ENCODE results near the gene GZMM. TPM values are rescaled to one million over a fixed set of nuclear protein-coding genes. Genes with fewer than 3 reads are reported as not detected.

Gene GZMM
- total and polyA plus RNA-seq, 2 of the 13 experiments (the other 11 are each of a cell fraction or from before 2014, with no cell fraction given) = 0.07 TPM; not detected in 1

- no peak for TF ChIP-seq TIGD3 (CRISPR knock-in tag; IDR thresholded peaks at IDR 0.05; ENCODE audit: borderline replicate concordance)
- TF ChIP-seq GATAD2A (CRISPR knock-in tag; IDR thresholded peaks at IDR 0.05) = 0 out of 2 replicates have a peak, but pooled peaks have one; percentile 44
- TF ChIP-seq NR2F6 (IDR thresholded peaks at IDR 0.05) = peak; percentile 88
- peak; percentile 86 for TF ChIP-seq NR2F6 (CRISPR knock-in tag; IDR thresholded peaks at IDR 0.05)
- peak; percentile 72; the same call in 1 of the 2 replicates for TF ChIP-seq RXRA (CRISPR knock-in tag; IDR thresholded peaks at IDR 0.05)
- no peak for TF ChIP-seq HNRNPLL (IDR thresholded peaks at IDR 0.05; ENCODE audit: low read depth, low read length, poor library complexity, severe bottlenecking)
- 0 out of 2 replicates have a peak, but pooled peaks have one; percentile 38 for TF ChIP-seq BCL3 (CRISPR knock-in tag; IDR thresholded peaks at IDR 0.05)
- TF ChIP-seq HOXA5 (CRISPR knock-in tag; IDR thresholded peaks at IDR 0.05) = peak; percentile 24; the same call in 1 of the 2 replicates
- TF ChIP-seq TCF12 (IDR thresholded peaks at IDR 0.05) = no peak
- 0 out of 2 replicates have a peak, but pooled peaks have one; percentile 33 for TF ChIP-seq TCF12 (CRISPR knock-in tag; IDR thresholded peaks at IDR 0.05)
- no peak for TF ChIP-seq ZMYM3 (CRISPR knock-in tag; IDR thresholded peaks at IDR 0.05)
- TF ChIP-seq POLR2A (IDR thresholded peaks at IDR 0.05; ENCODE audit: insufficient read depth in 1 of 2, low read depth in 2 of 2, low read length in 2 of 2) = 0 out of 4 replicates have a peak, but pooled peaks of 1 of the 2 experiments have one; percentile 11
- peak; percentile 47; the same call in 1 of the 2 replicates for TF ChIP-seq SMC3 (IDR thresholded peaks at IDR 0.05; ENCODE audit: low read length)
- no peak for TF ChIP-seq KDM3A (CRISPR knock-in tag; IDR thresholded peaks at IDR 0.05; ENCODE audit: low read depth)
- peak; percentile 4 for TF ChIP-seq AGO2 (optimal IDR thresholded peaks at IDR 0.05; ENCODE audit: low read depth, low read length)
- peak; percentile 12; the same call in 1 of the 2 replicates for TF ChIP-seq HMG20A (CRISPR knock-in tag; IDR thresholded peaks at IDR 0.05; ENCODE audit: borderline replicate concordance)
- no peak for TF ChIP-seq ZFP36L2 (CRISPR knock-in tag; IDR thresholded peaks at IDR 0.05)
- TF ChIP-seq RORA (CRISPR knock-in tag; IDR thresholded peaks at IDR 0.05) = no peak
- TF ChIP-seq SETDB1 (CRISPR knock-in tag; IDR thresholded peaks at IDR 0.05; ENCODE audit: borderline replicate concordance) = no peak
- TF ChIP-seq NCOA5 (CRISPR knock-in tag; IDR thresholded peaks at IDR 0.05) = no peak
- peak; percentile 77 for TF ChIP-seq PAXIP1 (CRISPR knock-in tag; conservative IDR thresholded peaks at IDR 0.05)
- TF ChIP-seq GATAD1 (CRISPR knock-in tag; IDR thresholded peaks at IDR 0.05) = 0 out of 2 replicates have a peak, but pooled peaks have one; percentile 11
These were observed 11.1 kb upstream of the GZMM start (continued) for GRCh38 chr19:532561-533363.

Measured in HepG2 (cell line).